Activated T-helper 1 cell treated with anti-CD3 and anti-CD28 coated beads, Interleukin-12 subunit alpha, Interleukin-12 subunit beta, Interleukin-2, Interleukin-4 antibody, amounts not matched to agents 30 ng/mL and 10 ng/mL and 1 ng/mL, durations not matched to agents 14 hours and 24 hours and 36 hours (primary cell): Measurements from ENCODE around the gene RERE. TPM values are rescaled to one million over a fixed set of nuclear protein-coding genes. Genes with fewer than 3 reads are reported as not detected.
A peak's percentile ranks its signal among the peaks of the same experiment; 100 is the strongest.
"Not testable (repeated sequence)": the region's sequence is repeated elsewhere in the genome, so short reads cannot be mapped to it uniquely, and the experiment has no call there.

Experiments used
- DNase-seq: peaks from one replicate; pipeline ENCODE4 v3.0.0; 2021; ENCODE audit warnings: low spot score
- H3K27ac Mint-ChIP-seq: one replicate; pipeline ENCODE4 v1.8.0; 2021; ENCODE audit warnings: mild to moderate bottlenecking, mixed read lengths
- H3K27me3 Mint-ChIP-seq: one replicate; pipeline ENCODE4 v1.8.0; 2022; ENCODE audit warnings: mild to moderate bottlenecking, moderate library complexity, mixed read lengths; ENCODE audit not compliant: insufficient read depth
- H3K36me3 Mint-ChIP-seq: one replicate; pipeline ENCODE4 v1.8.0; 2021; ENCODE audit warnings: low read depth, mixed read lengths
- H3K4me1 Mint-ChIP-seq: one replicate; pipeline ENCODE4 v1.8.0; 2021; ENCODE audit warnings: low read depth, mixed read lengths
- H3K4me3 Mint-ChIP-seq: one replicate; pipeline ENCODE4 v1.8.0; 2021; ENCODE audit warnings: mild to moderate bottlenecking, moderate library complexity, mixed read lengths
- H3K9me3 Mint-ChIP-seq: one replicate; pipeline ENCODE4 v1.8.0; 2021; ENCODE audit warnings: mixed read lengths
- intact Hi-C: fragments of 100-400 bp; cut with micrococcal nuclease; formaldehyde crosslinking; loops from one replicate; pipeline ENCODE4 v1.15.1; 2024
- total RNA-seq: library from RNA; stranded (reverse); gene quantifications from 2 replicates; pipeline ENCODE4 v1.2.3, GENCODE V29; 2022

Gene RERE
- total RNA-seq, 1 donor from 2014 or later, result 82.0 TPM

- H3K36me3 Mint-ChIP-seq, result peaks cover 8% of the 10 kb centered on the region
- H3K9me3 Mint-ChIP-seq, result peaks cover 15% of the 10 kb centered on the region
- no peak overlapping the region for H3K27ac Mint-ChIP-seq
- H3K27me3 Mint-ChIP-seq, result no peaks in the 10 kb centered on the region
- intact Hi-C loops, result no loop called here
- no peak for DNase-seq
- peaks cover 13% of the 10 kb centered on the region for H3K4me1 Mint-ChIP-seq
- no peak overlapping the region for H3K4me3 Mint-ChIP-seq
Observed at GRCh38 chr1:8731162-8731561, 86.3 kb downstream of the RERE start.

GRCh38 chr1:8728464-8728863, 89.0 kb downstream of the RERE start:
- Mint-ChIP-seq H3K27me3 (no peaks in the 10 kb centered on the region), H3K9me3 (peaks cover 15% of the 10 kb centered on the region), H3K36me3 (peaks cover 8% of the 10 kb centered on the region), H3K4me3 (no peak overlapping the region), H3K27ac (no peak overlapping the region), H3K4me1 (peaks cover 18% of the 10 kb centered on the region)
- intact Hi-C loops, result loop anchor here (5.0 to 10.0 kb wide), 3 partner anchors 54 to 256 kb away; no protein-coding TSS in a partner anchor
- DNase-seq, result no peak

- peaks cover 24% of the 10 kb centered on the region for H3K4me1 Mint-ChIP-seq
- peaks cover 15% of the 10 kb centered on the region for H3K9me3 Mint-ChIP-seq
- H3K27me3 Mint-ChIP-seq, result no peaks in the 10 kb centered on the region
- no peak for DNase-seq
- intact Hi-C loops, result loop anchor here (5.0 to 10.0 kb wide), 3 partner anchors 53 to 256 kb away; no protein-coding TSS in a partner anchor
- no peak overlapping the region for H3K4me3 Mint-ChIP-seq
- H3K27ac Mint-ChIP-seq, result no peak overlapping the region
- H3K36me3 Mint-ChIP-seq, result peaks cover 8% of the 10 kb centered on the region
Observed at GRCh38 chr1:8727809-8728213, 89.6 kb downstream of the RERE start.

- not testable (repeated sequence) for DNase-seq, H3K36me3 Mint-ChIP-seq, H3K4me3 Mint-ChIP-seq, H3K27ac Mint-ChIP-seq, H3K27me3 Mint-ChIP-seq
- intact Hi-C loops, result loop anchor here (5.0 to 10.0 kb wide), 3 partner anchors 53 to 255 kb away; no protein-coding TSS in a partner anchor
- H3K9me3 Mint-ChIP-seq, result peaks cover 15% of the 10 kb centered on the region
- H3K4me1 Mint-ChIP-seq, result peaks cover 27% of the 10 kb centered on the region
Observed at GRCh38 chr1:8727316-8727715, 90.1 kb downstream of the RERE start.

GRCh38 chr1:8726801-8727186, 90.6 kb downstream of the RERE start:
- intact Hi-C loops, result loop anchor here (1.0 to 10.0 kb wide), 5 partner anchors 52 to 352 kb away; no protein-coding TSS in a partner anchor
- H3K4me3 Mint-ChIP-seq, DNase-seq, H3K36me3 Mint-ChIP-seq, H3K27ac Mint-ChIP-seq, H3K27me3 Mint-ChIP-seq: not testable (repeated sequence)
- Mint-ChIP-seq H3K4me1 (peaks cover 32% of the 10 kb centered on the region), H3K9me3 (peaks cover 10% of the 10 kb centered on the region)

GRCh38 chr1:8723010-8723409, 94.4 kb downstream of the RERE start:
- Mint-ChIP-seq H3K27me3 (no peaks in the 10 kb centered on the region), H3K27ac (peak overlapping the region; percentile 2), H3K9me3 (no peaks in the 10 kb centered on the region), H3K4me3 (no peak overlapping the region), H3K36me3 (peaks cover 3% of the 10 kb centered on the region), H3K4me1 (peaks cover 28% of the 10 kb centered on the region)
- intact Hi-C loops, result loop anchor here (10.0 kb wide), 2 partner anchors 48 to 122 kb away; no protein-coding TSS in a partner anchor
- no peak for DNase-seq

GRCh38 chr1:8722366-8722765, 95.1 kb downstream of the RERE start:
- Mint-ChIP-seq H3K27me3 (no peaks in the 10 kb centered on the region), H3K27ac (no peak overlapping the region), H3K4me3 (no peak overlapping the region), H3K36me3 (peaks cover 3% of the 10 kb centered on the region), H3K9me3 (no peaks in the 10 kb centered on the region), H3K4me1 (peaks cover 34% of the 10 kb centered on the region)
- intact Hi-C loops, result loop anchor here (10.0 kb wide), 2 partner anchors 48 to 122 kb away; no protein-coding TSS in a partner anchor
- DNase-seq, result no peak

GRCh38 chr1:8721679-8722324, 95.6 kb downstream of the RERE start:
- Mint-ChIP-seq H3K27me3 (no peaks in the 10 kb centered on the region), H3K36me3 (peaks cover 3% of the 10 kb centered on the region), H3K4me1 (peaks cover 37% of the 10 kb centered on the region), H3K27ac (no peak overlapping the region), H3K9me3 (no peaks in the 10 kb centered on the region), H3K4me3 (no peak overlapping the region)
- intact Hi-C loops, result loop anchor here (10.0 kb wide), 2 partner anchors 47 to 123 kb away; no protein-coding TSS in a partner anchor
- DNase-seq, result no peak

- peaks cover 37% of the 10 kb centered on the region for H3K4me1 Mint-ChIP-seq
- H3K27me3 Mint-ChIP-seq, result no peaks in the 10 kb centered on the region
- intact Hi-C loops, result loop anchor here (10.0 kb wide), 2 partner anchors 46 to 124 kb away; no protein-coding TSS in a partner anchor
- DNase-seq, result no peak
- peaks cover 3% of the 10 kb centered on the region for H3K36me3 Mint-ChIP-seq
- H3K9me3 Mint-ChIP-seq, result no peaks in the 10 kb centered on the region
- no peak overlapping the region for H3K27ac Mint-ChIP-seq
- no peak overlapping the region for H3K4me3 Mint-ChIP-seq
Observed at GRCh38 chr1:8720347-8720746, 97.1 kb downstream of the RERE start.

GRCh38 chr1:8718850-8719361, 98.5 kb downstream of the RERE start:
- intact Hi-C loops, result no loop called here
- H3K4me1 Mint-ChIP-seq, result peaks cover 44% of the 10 kb centered on the region
- no peak overlapping the region for H3K27ac Mint-ChIP-seq
- no peaks in the 10 kb centered on the region for H3K27me3 Mint-ChIP-seq
- H3K36me3 Mint-ChIP-seq, result peaks cover 7% of the 10 kb centered on the region
- no peak for DNase-seq
- no peaks in the 10 kb centered on the region for H3K9me3 Mint-ChIP-seq
- no peak overlapping the region for H3K4me3 Mint-ChIP-seq

GRCh38 chr1:8717148-8717547, 100.3 kb downstream of the RERE start:
- Mint-ChIP-seq H3K27ac (no peak overlapping the region), H3K27me3 (no peaks in the 10 kb centered on the region), H3K9me3 (no peaks in the 10 kb centered on the region), H3K4me3 (no peak overlapping the region), H3K4me1 (peaks cover 39% of the 10 kb centered on the region), H3K36me3 (peaks cover 6% of the 10 kb centered on the region)
- intact Hi-C loops, result no loop called here
- no peak for DNase-seq

GRCh38 chr1:8716238-8716637, 101.2 kb downstream of the RERE start:
- intact Hi-C loops, result no loop called here
- no peak for DNase-seq
- Mint-ChIP-seq H3K27ac (no peak overlapping the region), H3K36me3 (peaks cover 3% of the 10 kb centered on the region), H3K9me3 (no peaks in the 10 kb centered on the region), H3K4me1 (peaks cover 42% of the 10 kb centered on the region), H3K4me3 (no peak overlapping the region), H3K27me3 (no peaks in the 10 kb centered on the region)

GRCh38 chr1:8714173-8714572, 103.3 kb downstream of the RERE start:
- Mint-ChIP-seq H3K9me3 (no peaks in the 10 kb centered on the region), H3K36me3 (peaks cover 6% of the 10 kb centered on the region), H3K4me3 (peak overlapping the region; percentile 16), H3K4me1 (peaks cover 51% of the 10 kb centered on the region), H3K27me3 (no peaks in the 10 kb centered on the region), H3K27ac (peak overlapping the region; percentile 72)
- intact Hi-C loops, result no loop called here
- no peak for DNase-seq
